Stomach (tissue), 9 donors: Measurements from ENCODE around the gene PKDCC. TPM values are rescaled to one million over a fixed set of nuclear protein-coding genes. Genes with fewer than 3 reads are reported as not detected.

ENCODE experiments used
- DNase-seq, 2 donors: peaks; one replicate each; pipeline versions ENCODE4 v3.0.0 to v3.0.0-alpha.2; 2013 to 2019
- H3K27ac ChIP-seq, 5 donors: fragments of 200-600 bp in 4 of 5; sonication (generic) in 4 of 5; one replicate each; pipeline ENCODE4 v1.5.1; 2013 to 2019; ENCODE audit warnings: mild to moderate bottlenecking in 1 of 5, moderate library complexity in 1 of 5
- H3K27me3 ChIP-seq, 3 donors: fragments of 200-600 bp; sonication (generic); one replicate each; pipeline ENCODE4 v1.5.1; 2017 to 2019; ENCODE audit warnings: mixed run types in 1 of 3
- H3K36me3 ChIP-seq, 4 donors: fragments of 200-600 bp; sonication (generic); 1 replicate in 3 of 4; 2 replicates in 1 of 4; pipeline ENCODE4 v1.5.1; 2016 to 2019
- H3K4me1 ChIP-seq, 4 donors: fragments of 200-600 bp; sonication (generic); one replicate each; pipeline ENCODE4 v1.5.1; 2016 to 2019
- H3K4me3 ChIP-seq, 4 donors: fragments of 200-600 bp; sonication (generic) in 3 of 4; one replicate each; pipeline ENCODE4 v1.5.1; 2016 to 2019; ENCODE audit warnings: mild to moderate bottlenecking in 1 of 4
- H3K9me3 ChIP-seq, 4 donors: fragments of 200-600 bp; sonication (generic); one replicate each; pipeline ENCODE4 v1.5.1; 2016 to 2019
- CTCF ChIP-seq, 7 experiments: fragments of 450-650 bp in 4 of 7; fragments of 200-600 bp in 3 of 7; sonication (generic) in 3 of 7; IDR thresholded peaks; one replicate each; pipeline ENCODE4 v1.5.1; 2016 to 2019; ENCODE audit warnings: antibody characterized with exemption in 7 of 7, control low read depth in 2 of 7, mild to moderate bottlenecking in 1 of 7
- EP300 ChIP-seq: sonication (generic); formaldehyde crosslinking; IDR thresholded peaks from one replicate; pipeline ENCODE4 v1.6.1; 2017; ENCODE audit warnings: antibody characterized with exemption
- POLR2A ChIP-seq, 4 donors: fragments of 450-650 bp; IDR thresholded peaks; one replicate each; pipeline ENCODE4 v1.6.1; 2016; ENCODE audit warnings: antibody characterized with exemption in 4 of 4, control low read depth in 2 of 4, mild to moderate bottlenecking in 1 of 4, moderate library complexity in 1 of 4
- POLR2AphosphoS5 ChIP-seq, 3 donors: sonication (generic); formaldehyde crosslinking; IDR thresholded peaks; one replicate each; pipeline ENCODE4 v1.6.1; 2016; ENCODE audit warnings: antibody characterized with exemption in 3 of 3
- WGBS, 5 donors: extraction: QIAGEN DNeasy Blood & Tissue Kit in 3 of 5; methylation state at CpG; one replicate each; pipeline versions ENCODE4 v1.1.5 to v1.1.7; 2013 to 2018; 5-methylcytosine and 5-hydroxymethylcytosine counted together
- intact Hi-C: fragments of 100-400 bp; cut with DNase I; formaldehyde crosslinking; loops from one replicate; pipeline ENCODE4 v1.15.1; 2023; ENCODE audit warnings: low total_unique reads
- polyA plus RNA-seq, 3 donors: library from polyadenylated mRNA; stranded (reverse); fragments of 200-250 nt; gene quantifications; one replicate each; pipeline ENCODE4 v1.2.3, GENCODE V29; 2013
- total RNA-seq, 5 donors: library from RNA; depleted of rRNA; stranded (reverse); fragments of >200 nt; gene quantifications; one replicate each; pipeline versions ENCODE4 v1.1.0 to v1.2.3, GENCODE V29; 2014 to 2016
- donor health status: healthy with polysubstance abuse.
- donor health status: Bipolar disorder and iron deficiency.
- donor health status: healthy.

PKDCC gene
- total and polyA plus RNA-seq, 8 donors, result 15.4 to 176 (median 50.9) TPM

- no peaks in the 10 kb centered on the region for H3K4me1 ChIP-seq
- peaks cover 0 to 10% (median 3%) of the 10 kb centered on the region in 4 donors for H3K9me3 ChIP-seq
- TF ChIP-seq CTCF (IDR thresholded peaks at IDR 0.05) (no peak), POLR2A (IDR thresholded peaks at IDR 0.05) (no peak), POLR2AphosphoS5 (IDR thresholded peaks at IDR 0.05) (no peak), EP300 (no peak)
- H3K4me3 ChIP-seq, result no peak overlapping the region
- H3K36me3 ChIP-seq, result no peaks in the 10 kb centered on the region
- H3K27me3 ChIP-seq, result no peaks in the 10 kb centered on the region
- DNase-seq, result no peak
- H3K27ac ChIP-seq, result no peak overlapping the region
- WGBS, 5 donors, result 85 to 89% (median 88%) methylated on average over 9 of the region's 9 CpGs
- intact Hi-C loops, result no loop called here
Measured at GRCh38 chr2:41999592-42000281, 48.1 kb upstream of the PKDCC start.

- Histone ChIP-seq H3K4me1 (no peaks in the 10 kb centered on the region), H3K27ac (no peak overlapping the region), H3K36me3 (no peaks in the 10 kb centered on the region), H3K27me3 (no peaks in the 10 kb centered on the region), H3K9me3 (peaks cover 0 to 10% (median 3%) of the 10 kb centered on the region in 4 donors), H3K4me3 (no peak overlapping the region)
- no peak for DNase-seq
- WGBS, 5 donors, result 85 to 88% (median 87%) methylated on average over 21 of the region's 21 CpGs
- intact Hi-C loops, result no loop called here
- TF ChIP-seq POLR2A (IDR thresholded peaks at IDR 0.05) (no peak), CTCF (IDR thresholded peaks at IDR 0.05) (no peak), EP300 (no peak), POLR2AphosphoS5 (IDR thresholded peaks at IDR 0.05) (no peak)
Measured at GRCh38 chr2:42001711-42002201, 46.1 kb upstream of the PKDCC start.

- Histone ChIP-seq H3K36me3 (no peaks in the 10 kb centered on the region), H3K27me3 (no peaks in the 10 kb centered on the region), H3K27ac (no peak overlapping the region), H3K9me3 (peaks cover 0 to 10% (median 3%) of the 10 kb centered on the region in 4 donors), H3K4me3 (no peak overlapping the region), H3K4me1 (peaks cover 0 to 9% (median 4%) of the 10 kb centered on the region in 4 donors)
- DNase-seq, result no peak
- TF ChIP-seq POLR2AphosphoS5 (IDR thresholded peaks at IDR 0.05), result no peak
- no peak for TF ChIP-seq EP300
- no peak for TF ChIP-seq CTCF (IDR thresholded peaks at IDR 0.05)
- TF ChIP-seq POLR2A (IDR thresholded peaks at IDR 0.05), result no peak
- 83 to 95% (median 94%) methylated on average over 7 of the region's 7 CpGs for WGBS, 5 donors
- intact Hi-C loops, result no loop called here
Measured at GRCh38 chr2:42007551-42007950, 40.3 kb upstream of the PKDCC start.

- no peak overlapping the region for H3K4me3 ChIP-seq
- TF ChIP-seq POLR2AphosphoS5 (IDR thresholded peaks at IDR 0.05), result no peak
- peaks cover 0 to 9% (median 4%) of the 10 kb centered on the region in 4 donors for H3K4me1 ChIP-seq
- intact Hi-C loops, result no loop called here
- no peak for DNase-seq
- no peaks in the 10 kb centered on the region for H3K36me3 ChIP-seq
- WGBS, 5 donors, result 81 to 91% (median 89%) methylated on average over 10 of the region's 10 CpGs
- peaks cover 0 to 10% (median 3%) of the 10 kb centered on the region in 4 donors for H3K9me3 ChIP-seq
- no peak overlapping the region for H3K27ac ChIP-seq
- no peaks in the 10 kb centered on the region for H3K27me3 ChIP-seq
Measured at GRCh38 chr2:42008241-42008921, 39.4 kb upstream of the PKDCC start.
